Stimulated activated CD4-positive, alpha-beta T cell treated with anti-CD3 and anti-CD28 coated beads, TNF-alpha, amount 100 ng/mL, for 1 hour (primary cell): ENCODE measurements around the gene AGTRAP.
A peak's percentile ranks its signal among the peaks of the same experiment; 100 is the strongest.

ENCODE experiments used
- DNase-seq, 3 donors: peaks; one replicate each; pipeline ENCODE4 v3.0.0-alpha.2; 2020; ENCODE audit warnings: low read depth in 3 of 3, low spot score in 1 of 3

Gene AGTRAP

GRCh38 chr1:11781297-11781696, 45.4 kb downstream of the AGTRAP start:
- DNase-seq, result no peak

DNA sequence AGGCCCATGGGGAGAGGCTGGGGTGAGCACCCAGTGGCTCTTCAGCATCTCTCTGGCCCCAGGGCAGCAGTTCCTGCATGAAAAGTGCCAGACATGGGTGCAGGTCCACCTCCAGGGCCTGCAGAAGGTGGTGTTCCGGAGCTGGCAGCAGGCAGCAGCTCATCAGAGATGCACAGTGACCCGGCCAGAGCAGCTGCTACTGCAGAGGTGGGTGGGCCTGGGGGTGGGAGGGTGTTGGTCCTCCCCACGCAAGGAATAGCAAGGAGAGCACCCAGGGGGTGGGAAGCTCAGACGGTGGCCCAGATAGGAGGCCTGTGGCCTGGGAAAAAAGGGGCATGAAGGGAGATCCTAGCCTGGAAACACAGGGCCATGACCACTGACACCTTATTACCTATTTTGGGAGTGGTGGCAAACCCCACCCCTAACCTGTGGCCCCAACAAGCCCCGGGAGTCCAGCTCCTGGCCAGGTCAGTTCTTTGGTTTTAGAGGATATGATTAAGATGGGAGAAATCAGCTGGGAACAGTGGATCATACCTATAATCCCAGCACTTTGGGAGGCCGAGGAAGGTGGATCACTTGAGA, 46.3 kb downstream of the AGTRAP start:
- DNase-seq, result no peak

DNA sequence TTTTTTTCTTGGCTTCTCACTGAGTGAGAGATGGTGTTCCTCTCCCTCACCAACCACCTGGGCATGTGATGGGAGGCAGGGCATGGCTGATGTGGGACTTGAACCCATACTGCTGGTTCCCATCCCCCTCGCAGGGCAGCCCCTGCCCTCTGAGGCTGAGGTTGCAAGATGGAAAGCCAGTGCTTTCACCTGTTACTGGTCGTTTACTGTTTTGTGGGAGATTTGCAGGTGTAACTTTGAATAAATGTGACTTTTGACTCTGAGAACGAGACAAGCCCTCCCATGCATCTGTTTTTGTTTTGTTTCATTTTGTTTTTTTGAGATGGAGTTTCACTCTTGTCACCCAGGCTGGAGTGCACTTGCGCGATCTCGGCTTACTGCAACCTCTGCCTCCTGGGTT, 47.6 kb downstream of the AGTRAP start:
- no peak for DNase-seq

- no peak for DNase-seq
Observed at GRCh38 chr1:11784256-11784992, 48.5 kb downstream of the AGTRAP start.

DNA sequence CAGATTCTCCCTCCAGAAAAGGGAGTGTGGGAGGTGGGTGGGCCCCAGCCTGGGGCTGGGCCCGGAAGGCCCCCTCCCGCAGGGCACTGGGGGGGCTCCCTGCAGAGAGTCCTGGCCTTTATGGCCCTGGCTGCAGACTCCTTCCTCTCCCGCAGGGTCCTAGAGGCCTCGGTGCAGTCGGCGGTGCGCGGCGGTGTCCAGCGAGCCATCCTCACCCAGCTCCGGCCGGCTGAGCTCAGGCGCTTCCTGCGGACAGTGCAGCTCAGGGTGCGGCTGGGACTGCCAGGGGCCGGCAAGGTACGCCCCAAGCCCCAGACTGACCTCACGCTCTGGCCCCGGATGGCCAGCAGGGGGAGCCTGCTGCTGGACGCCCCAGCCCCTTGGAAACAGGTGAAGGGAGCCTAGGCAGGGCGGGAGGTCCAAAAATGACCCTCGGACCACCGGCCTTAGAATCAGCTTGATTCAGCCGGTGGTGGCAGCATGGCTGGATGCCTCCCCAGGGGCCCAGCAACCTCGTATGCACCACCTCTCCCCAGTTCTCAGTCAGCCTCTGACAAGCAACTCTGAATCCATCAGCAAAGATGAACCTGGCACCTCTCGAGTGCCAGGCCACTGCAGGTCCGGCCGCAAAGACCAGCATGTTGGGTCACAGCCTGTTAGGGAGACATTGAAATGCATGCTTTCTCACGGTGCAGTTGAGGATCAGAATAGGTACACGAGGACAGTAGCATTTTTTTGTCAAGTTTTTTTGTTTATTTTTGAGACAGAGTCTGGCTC, 49.2 kb downstream of the AGTRAP start:
- DNase-seq, result peak in 1 of 3 donors; percentile 26

- no peak for DNase-seq
Observed at GRCh38 chr1:11786168-11786567, 50.2 kb downstream of the AGTRAP start.

DNA sequence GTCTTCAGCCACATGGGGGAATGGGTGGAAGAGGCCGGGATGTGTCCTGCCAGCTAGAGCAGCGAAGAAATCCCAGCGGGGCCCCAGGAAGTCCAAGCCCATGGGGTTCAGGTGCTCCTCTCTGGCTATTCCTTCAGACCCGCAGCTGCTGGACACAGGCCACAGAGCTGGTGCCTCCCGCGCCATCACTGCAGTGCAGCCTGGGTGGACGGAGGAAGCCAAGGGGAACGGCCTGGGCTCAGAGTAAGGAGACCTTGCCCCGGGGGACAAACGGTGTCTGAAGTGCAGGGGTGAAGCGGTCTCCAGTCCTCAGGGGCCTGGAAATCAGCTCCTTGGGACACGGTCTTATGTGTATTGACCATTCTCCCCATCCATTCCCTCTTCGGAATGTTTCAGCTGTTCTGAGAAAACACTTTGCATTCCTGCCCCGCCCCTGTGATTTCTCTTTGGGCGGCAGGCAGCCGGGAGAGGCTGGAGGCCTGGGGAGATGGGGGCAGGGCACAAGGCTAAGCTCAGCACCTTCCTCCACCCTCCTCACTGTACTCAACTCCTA, 51.4 kb downstream of the AGTRAP start:
- DNase-seq, result no peak

GRCh38 chr1:11787804-11788436, 52.0 kb downstream of the AGTRAP start:
- DNase-seq, result no peak

DNA sequence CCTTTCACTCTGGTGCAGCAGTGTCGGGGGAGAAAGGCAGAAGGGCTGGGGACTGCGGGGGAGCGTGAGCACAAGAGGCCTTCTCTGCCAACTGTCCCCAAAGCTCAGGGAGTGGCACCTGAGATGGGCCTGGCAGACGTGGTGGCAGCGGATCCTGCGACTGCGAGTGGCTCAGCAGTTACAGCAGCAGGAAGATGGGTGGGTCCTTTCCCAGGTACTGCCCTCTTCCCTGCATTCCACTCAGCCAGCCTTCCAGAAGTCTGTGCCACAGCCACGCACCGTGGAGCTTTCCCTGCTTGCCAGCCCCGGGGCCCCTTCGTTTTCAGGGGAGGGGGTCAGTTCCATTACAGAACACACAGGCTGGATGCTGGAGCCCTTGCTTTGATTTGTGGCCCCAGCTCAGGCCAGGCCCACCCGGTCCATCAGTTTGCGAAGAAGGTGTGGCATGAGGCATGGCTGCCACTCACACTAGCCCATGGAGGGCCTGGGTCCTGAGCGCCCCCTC, 52.7 kb downstream of the AGTRAP start:
- no peak for DNase-seq

GRCh38 chr1:11789126-11790067, 53.5 kb downstream of the AGTRAP start:
- no peak for DNase-seq

- DNase-seq, result no peak
Observed at GRCh38 chr1:11790101-11790879, 54.4 kb downstream of the AGTRAP start.

GRCh38 chr1:11790880-11791715, 55.2 kb downstream of the AGTRAP start:
- DNase-seq, result no peak

- DNase-seq, result no peak
Observed at GRCh38 chr1:11792106-11792505, 56.2 kb downstream of the AGTRAP start.

DNA sequence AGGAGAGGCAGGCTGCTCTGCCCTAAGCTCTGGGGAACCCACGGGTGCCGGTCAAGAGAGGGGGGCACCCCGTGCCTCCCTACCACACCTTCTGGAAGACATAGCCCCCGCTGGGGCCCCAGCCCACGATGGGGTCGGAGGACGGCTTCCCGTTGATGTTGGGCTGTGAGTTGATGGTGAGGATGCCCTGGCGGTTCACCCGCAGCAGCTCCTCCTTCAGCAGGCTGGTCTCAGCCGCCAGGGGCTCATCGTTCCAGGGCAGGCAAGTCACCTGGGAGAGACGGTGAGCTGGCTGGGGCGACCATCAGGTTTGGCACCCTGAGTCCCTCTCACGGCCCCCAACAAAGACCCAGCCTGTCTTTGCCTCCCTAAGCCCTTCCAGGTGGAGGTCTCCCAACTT, 57.9 kb downstream of the AGTRAP start:
- no peak for DNase-seq

GRCh38 chr1:11794446-11795237, 58.7 kb downstream of the AGTRAP start:
- no peak for DNase-seq

DNA sequence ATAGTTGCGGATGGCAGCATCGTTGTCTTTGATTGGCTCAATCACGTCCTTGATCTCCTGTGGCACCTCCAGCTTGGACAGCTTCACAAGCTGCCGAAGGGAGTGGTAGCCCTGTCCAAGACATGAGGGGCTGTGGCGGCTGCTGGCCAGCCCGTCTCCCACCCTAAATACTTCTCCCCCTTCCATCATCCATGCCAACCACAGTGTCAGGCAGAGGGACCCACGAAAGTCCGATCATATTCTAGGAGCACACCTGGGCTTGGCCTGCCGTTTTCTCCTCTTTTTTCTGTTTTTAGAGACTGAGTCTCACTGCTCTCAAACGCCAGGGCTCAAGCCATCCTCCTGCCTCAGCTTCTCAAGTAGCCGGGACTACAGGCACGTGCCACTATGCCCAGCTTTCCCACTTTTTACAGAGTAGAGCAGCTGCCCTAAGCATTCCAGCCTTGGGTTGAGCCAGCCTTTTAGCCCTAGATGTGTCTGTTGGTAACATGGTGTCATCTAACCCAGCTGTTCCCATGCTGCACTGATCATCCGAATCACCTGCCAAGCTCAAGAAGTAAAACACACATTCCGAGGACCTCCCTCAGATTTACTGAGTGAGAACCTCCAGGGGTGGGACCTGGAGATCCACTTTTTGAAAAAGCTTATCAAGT, 59.4 kb downstream of the AGTRAP start:
- DNase-seq, result no peak
